ENCODE data around the gene MAGEF1.

The MAGEF1 gene

GRCh38 chr3:184663756-184664155 lies 48.1 kb downstream of the MAGEF1 start:
- DNase-seq, result no peak

GRCh38 chr3:184663356-184663755 lies 48.5 kb downstream of the MAGEF1 start:
- no peak for DNase-seq

GRCh38 chr3:184662187-184662586 lies 49.7 kb downstream of the MAGEF1 start:
- no peak for DNase-seq

DNA sequence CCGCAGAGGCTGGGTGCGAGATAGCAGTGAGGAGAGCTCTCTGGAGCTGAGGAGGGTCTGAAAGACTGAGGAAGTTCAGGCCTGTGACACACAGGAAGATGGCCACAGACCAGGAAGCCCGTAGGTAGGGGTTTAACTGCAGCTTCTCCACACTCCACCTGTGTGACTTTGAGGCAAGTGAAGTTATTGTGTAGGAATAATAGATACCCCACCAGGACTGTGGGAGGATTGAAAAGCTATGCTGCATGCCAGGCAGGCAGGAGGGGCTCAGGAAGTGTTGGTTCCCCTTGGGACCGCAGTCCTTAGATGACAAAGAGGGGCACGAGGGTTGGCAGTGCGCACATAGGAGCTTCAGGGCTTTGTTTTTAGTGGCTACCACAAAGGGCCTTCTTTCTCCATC lies 50.9 kb downstream of the MAGEF1 start:
- DNase-seq, result no peak

Measured in DMS153 (cell line).